KBM-7 (cell line): ENCODE results near the gene TNRC6C.
A peak's percentile ranks its signal among the peaks of the same experiment; 100 is the strongest.
"Not testable (repeated sequence)": the region's sequence is repeated elsewhere in the genome, so short reads cannot be mapped to it uniquely, and the experiment has no call there.

Source experiments
- DNase-seq: peaks from one replicate; pipeline ENCODE4 v3.0.0-alpha.2; 2015
- in situ Hi-C: fragments of 300-500 bp; cut with MboI; formaldehyde crosslinking; loops from 2 replicates; pipeline ENCODE4 v1.14.3; 2020; ENCODE audit warnings: low sequenced_read_pairs, low pct_unique_long_range_greater_than_20kb, mixed read lengths

The TNRC6C gene

GRCh38 chr17:77928519-77929179 lies 29.9 kb upstream of the TNRC6C start:
- in situ Hi-C loops, result no loop called here

GRCh38 chr17:77929180-77929564 lies 29.3 kb upstream of the TNRC6C start:
- no peak for DNase-seq
- in situ Hi-C loops, result no loop called here

More at GRCh38 chr17:77928519-77929179, 29.9 kb upstream of the TNRC6C start:
- no peak for DNase-seq

- DNase-seq, result no peak
- in situ Hi-C loops, result no loop called here
Observed at GRCh38 chr17:77929871-77930436, 28.5 kb upstream of the TNRC6C start.

GRCh38 chr17:77930780-77931768 lies 27.4 kb upstream of the TNRC6C start:
- no peak for DNase-seq
- in situ Hi-C loops, result no loop called here

- in situ Hi-C loops, result no loop called here
Observed at GRCh38 chr17:77933777-77934398, 24.6 kb upstream of the TNRC6C start.

GRCh38 chr17:77935121-77935571 lies 23.4 kb upstream of the TNRC6C start:
- DNase-seq, result no peak
- in situ Hi-C loops, result no loop called here

More at GRCh38 chr17:77933777-77934398, 24.6 kb upstream of the TNRC6C start:
- peak; percentile 8 for DNase-seq

GRCh38 chr17:77935744-77936143 lies 22.8 kb upstream of the TNRC6C start:
- DNase-seq, in situ Hi-C loops: not testable (repeated sequence)

- no peak for DNase-seq
- in situ Hi-C loops, result no loop called here
Observed at GRCh38 chr17:77936881-77937280, 21.6 kb upstream of the TNRC6C start.

- DNase-seq, result no peak
- in situ Hi-C loops, result no loop called here
Observed at GRCh38 chr17:77941004-77941403, 17.5 kb upstream of the TNRC6C start.

GRCh38 chr17:77942112-77942988 lies 16.2 kb upstream of the TNRC6C start:
- in situ Hi-C loops, result no loop called here
- DNase-seq, result no peak

GRCh38 chr17:77943971-77944370 lies 14.5 kb upstream of the TNRC6C start:
- DNase-seq, result no peak
- in situ Hi-C loops, result no loop called here

GRCh38 chr17:77944390-77945222 lies 13.9 kb upstream of the TNRC6C start:
- in situ Hi-C loops, result no loop called here
- DNase-seq, result no peak

- in situ Hi-C loops, result no loop called here
- DNase-seq, result no peak
Observed at GRCh38 chr17:77946900-77947645, 11.4 kb upstream of the TNRC6C start.

GRCh38 chr17:77948690-77949114 lies 9.8 kb upstream of the TNRC6C start:
- no peak for DNase-seq
- in situ Hi-C loops, result no loop called here

GRCh38 chr17:77951123-77951522 lies 7.4 kb upstream of the TNRC6C start:
- in situ Hi-C loops, result no loop called here
- DNase-seq, result no peak

GRCh38 chr17:77952368-77952767 lies 6.1 kb upstream of the TNRC6C start:
- in situ Hi-C loops, result no loop called here
- no peak for DNase-seq

GRCh38 chr17:77957235-77957856 lies 1.2 kb upstream of the TNRC6C start:
- in situ Hi-C loops, result no loop called here
- no peak for DNase-seq
